Endodermal cell (in vitro differentiated cells): ENCODE data around the gene ZMYM2. TPM values are rescaled to one million over a fixed set of nuclear protein-coding genes. Genes with fewer than 3 reads are reported as not detected.

ENCODE experiments used
- DNase-seq: peaks from one replicate; pipeline ENCODE4 v3.0.0-alpha.2; 2017
- H3K27ac ChIP-seq: 2 replicates; pipeline ENCODE4 v1.5.1; 2013; ENCODE audit warnings: mild to moderate bottlenecking, low read depth, low read length, moderate library complexity
- H3K27me3 ChIP-seq: 2 replicates; pipeline ENCODE4 v1.6.1; 2013; ENCODE audit warnings: mild to moderate bottlenecking, low read length, moderate library complexity; ENCODE audit not compliant: insufficient read depth, control insufficient read depth, poor library complexity, severe bottlenecking
- H3K36me3 ChIP-seq: 2 replicates; pipeline ENCODE4 v1.7.0; 2013; ENCODE audit warnings: mild to moderate bottlenecking, low read length, moderate library complexity; ENCODE audit not compliant: control insufficient read depth, insufficient read depth
- H3K4me1 ChIP-seq: one replicate; pipeline ENCODE4 v1.7.0; 2013; ENCODE audit warnings: low read length; ENCODE audit not compliant: control insufficient read depth, insufficient read depth
- H3K4me3 ChIP-seq: 2 replicates; pipeline ENCODE4 v1.5.1; 2013; ENCODE audit warnings: mild to moderate bottlenecking, low read length, moderate library complexity
- H3K9ac ChIP-seq: 2 replicates; pipeline ENCODE4 v1.6.1; 2013; ENCODE audit warnings: mild to moderate bottlenecking, low read length, moderate library complexity; ENCODE audit not compliant: poor library complexity, severe bottlenecking; ENCODE audit errors: extremely low read depth
- H3K9me3 ChIP-seq: 2 replicates; pipeline ENCODE4 v1.6.1; 2013; ENCODE audit warnings: mild to moderate bottlenecking, low read length, moderate library complexity; ENCODE audit not compliant: control insufficient read depth
- H3K27ac Mint-ChIP-seq: 2 replicates; pipeline ENCODE4 v1.8.0; 2020; ENCODE audit warnings: mixed read lengths
- H3K27me3 Mint-ChIP-seq: 2 replicates; pipeline ENCODE4 v1.8.0; 2021; ENCODE audit warnings: mild to moderate bottlenecking, mixed read lengths; ENCODE audit not compliant: insufficient read depth
- H3K36me3 Mint-ChIP-seq: 2 replicates; pipeline ENCODE4 v1.8.0; 2020; ENCODE audit warnings: low read depth, mixed read lengths
- H3K4me1 Mint-ChIP-seq: 2 replicates; pipeline ENCODE4 v1.8.0; 2020; ENCODE audit warnings: mixed read lengths
- H3K4me3 Mint-ChIP-seq: 2 replicates; pipeline ENCODE4 v1.8.0; 2020; ENCODE audit warnings: mild to moderate bottlenecking, moderate library complexity, mixed read lengths
- H3K9me3 Mint-ChIP-seq: 2 replicates; pipeline ENCODE4 v1.8.0; 2020; ENCODE audit warnings: mild to moderate bottlenecking, mixed read lengths
- WGBS, 2 experiments: methylation state at CpG; one replicate each; pipeline versions ENCODE4 v1.1.5 to v1.1.7; 2013; ENCODE audit warnings: missing lambda C conversion rate in 2 of 2, mixed read lengths in 1 of 2; ENCODE audit not compliant: insufficient coverage in 1 of 2, insufficient read length in 1 of 2; 5-methylcytosine and 5-hydroxymethylcytosine counted together
- total RNA-seq, 2 donors: library from RNA; stranded (reverse); fragmentation: NEBNext Ultra II Directional in 1 of 2; extraction: Animal tissue kit (Norgen Biotek cat#: 25700) in 1 of 2; gene quantifications; 2 replicates in 1 of 2; 3 replicates in 1 of 2; pipeline ENCODE4 v1.2.1, GENCODE V29; 2021
- TF ChIP-seq, protein P1 (sequence below): fragments of 200-600 bp; sonication (generic); conservative IDR thresholded peaks from 2 replicates; pipeline ENCODE4 v1.5.0; 2021; ENCODE audit warnings: antibody characterized with exemption, mild to moderate bottlenecking

ZMYM2 gene
- total RNA-seq, 2 donors from 2014 or later = 200 to 207 TPM

- Histone ChIP-seq H3K9me3 (no peaks in the 10 kb centered on the region), H3K27me3 (no peaks in the 10 kb centered on the region), H3K27ac (no peak overlapping the region), H3K4me3 (no peak overlapping the region), H3K4me1 (no peaks in the 10 kb centered on the region), H3K36me3 (peaks cover 84% of the 10 kb centered on the region), H3K9ac (no peak overlapping the region)
- Mint-ChIP-seq H3K36me3 (peaks cover 43% of the 10 kb centered on the region), H3K4me3 (no peak overlapping the region), H3K9me3 (no peaks in the 10 kb centered on the region), H3K4me1 (peaks cover 3% of the 10 kb centered on the region), H3K27ac (no peak overlapping the region), H3K27me3 (no peaks in the 10 kb centered on the region)
- 95% methylated on average over 3 to 6 of the region's 6 CpGs for WGBS, 2 experiments
- no peak for DNase-seq
- TF ChIP-seq, protein P1, sequence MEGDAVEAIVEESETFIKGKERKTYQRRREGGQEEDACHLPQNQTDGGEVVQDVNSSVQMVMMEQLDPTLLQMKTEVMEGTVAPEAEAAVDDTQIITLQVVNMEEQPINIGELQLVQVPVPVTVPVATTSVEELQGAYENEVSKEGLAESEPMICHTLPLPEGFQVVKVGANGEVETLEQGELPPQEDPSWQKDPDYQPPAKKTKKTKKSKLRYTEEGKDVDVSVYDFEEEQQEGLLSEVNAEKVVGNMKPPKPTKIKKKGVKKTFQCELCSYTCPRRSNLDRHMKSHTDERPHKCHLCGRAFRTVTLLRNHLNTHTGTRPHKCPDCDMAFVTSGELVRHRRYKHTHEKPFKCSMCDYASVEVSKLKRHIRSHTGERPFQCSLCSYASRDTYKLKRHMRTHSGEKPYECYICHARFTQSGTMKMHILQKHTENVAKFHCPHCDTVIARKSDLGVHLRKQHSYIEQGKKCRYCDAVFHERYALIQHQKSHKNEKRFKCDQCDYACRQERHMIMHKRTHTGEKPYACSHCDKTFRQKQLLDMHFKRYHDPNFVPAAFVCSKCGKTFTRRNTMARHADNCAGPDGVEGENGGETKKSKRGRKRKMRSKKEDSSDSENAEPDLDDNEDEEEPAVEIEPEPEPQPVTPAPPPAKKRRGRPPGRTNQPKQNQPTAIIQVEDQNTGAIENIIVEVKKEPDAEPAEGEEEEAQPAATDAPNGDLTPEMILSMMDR = no peak
These were observed 92.8 kb downstream of the ZMYM2 start for GRCh38 chr13:20051366-20051765.

DNA sequence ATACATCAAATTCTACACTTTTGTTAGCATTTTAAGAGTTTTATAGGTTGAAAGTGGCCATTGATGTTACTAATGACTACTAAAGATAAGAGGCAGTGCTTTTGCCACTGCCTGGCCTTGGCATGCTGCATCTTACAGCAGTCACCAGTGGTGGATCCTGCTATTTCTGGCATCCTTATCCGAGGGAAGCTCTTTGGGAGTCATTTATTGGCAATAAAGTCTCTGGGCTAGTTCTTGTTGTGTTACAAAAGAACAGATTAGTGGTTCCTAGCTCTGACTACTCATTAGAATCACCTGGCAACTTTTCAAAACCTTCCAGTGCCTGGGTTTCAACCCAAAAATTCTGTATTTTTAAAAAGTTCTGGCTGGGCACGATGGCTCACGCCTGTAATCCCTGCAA is 94.5 kb downstream of the ZMYM2 start:
- WGBS, 2 experiments = 92% methylated on average over 2 to 3 of the region's 3 CpGs
- H3K4me3 ChIP-seq = no peak overlapping the region
- Mint-ChIP-seq H3K27me3 (no peaks in the 10 kb centered on the region), H3K36me3 (peaks cover 50% of the 10 kb centered on the region), H3K4me3 (no peak overlapping the region), H3K4me1 (peaks cover 6% of the 10 kb centered on the region), H3K27ac (no peak overlapping the region), H3K9me3 (no peaks in the 10 kb centered on the region)
- TF ChIP-seq, protein P1 = no peak
- peaks cover 79% of the 10 kb centered on the region for H3K36me3 ChIP-seq
- H3K27me3 ChIP-seq = no peaks in the 10 kb centered on the region
- no peak overlapping the region for H3K9ac ChIP-seq
- no peak for DNase-seq
- H3K4me1 ChIP-seq = peaks cover 4% of the 10 kb centered on the region
- no peak overlapping the region for H3K27ac ChIP-seq
- H3K9me3 ChIP-seq = no peaks in the 10 kb centered on the region

- H3K4me1 ChIP-seq = peaks cover 4% of the 10 kb centered on the region
- no peak overlapping the region for H3K27ac ChIP-seq
- H3K9me3 Mint-ChIP-seq = no peaks in the 10 kb centered on the region
- no peaks in the 10 kb centered on the region for H3K27me3 Mint-ChIP-seq
- no peak for DNase-seq
- H3K9ac ChIP-seq = no peak overlapping the region
- peaks cover 51% of the 10 kb centered on the region for H3K36me3 Mint-ChIP-seq
- peaks cover 81% of the 10 kb centered on the region for H3K36me3 ChIP-seq
- H3K4me3 ChIP-seq = no peak overlapping the region
- 88 to 100% methylated on average over 1 of the region's 2 CpGs for WGBS, 2 experiments
- H3K4me3 Mint-ChIP-seq = no peak overlapping the region
- H3K27ac Mint-ChIP-seq = no peak overlapping the region
- H3K4me1 Mint-ChIP-seq = peaks cover 6% of the 10 kb centered on the region
- H3K9me3 ChIP-seq = no peaks in the 10 kb centered on the region
- TF ChIP-seq, protein P1 = no peak
- no peaks in the 10 kb centered on the region for H3K27me3 ChIP-seq
These were observed 95.4 kb downstream of the ZMYM2 start for GRCh38 chr13:20053891-20054290.
